PFSK-1 (cell line): ENCODE results near the gene ZNF618.

Experiments used
- POLR2AphosphoS5 ChIP-seq: IDR thresholded peaks from 2 replicates; pipeline ENCODE4 v1.6.1; 2012; ENCODE audit warnings: low read depth, mild to moderate bottlenecking, control low read depth, low read length, moderate library complexity
- TF ChIP-seq, protein P1 (sequence below), 2 experiments: IDR thresholded peaks; 2 replicates each; pipeline versions ENCODE4 v1.6.1 to v1.8.0; 2011 to 2012; ENCODE audit warnings: low read depth in 2 of 2, low read length in 2 of 2, control low read depth in 1 of 2, inconsistent platforms in 1 of 2, mild to moderate bottlenecking in 1 of 2, moderate library complexity in 1 of 2; ENCODE audit not compliant: insufficient read depth in 1 of 2

GRCh38 chr9:113887436-113887835, 11.3 kb downstream of the ZNF618 start:
- no peak for TF ChIP-seq POLR2AphosphoS5
- TF ChIP-seq, protein P1, sequence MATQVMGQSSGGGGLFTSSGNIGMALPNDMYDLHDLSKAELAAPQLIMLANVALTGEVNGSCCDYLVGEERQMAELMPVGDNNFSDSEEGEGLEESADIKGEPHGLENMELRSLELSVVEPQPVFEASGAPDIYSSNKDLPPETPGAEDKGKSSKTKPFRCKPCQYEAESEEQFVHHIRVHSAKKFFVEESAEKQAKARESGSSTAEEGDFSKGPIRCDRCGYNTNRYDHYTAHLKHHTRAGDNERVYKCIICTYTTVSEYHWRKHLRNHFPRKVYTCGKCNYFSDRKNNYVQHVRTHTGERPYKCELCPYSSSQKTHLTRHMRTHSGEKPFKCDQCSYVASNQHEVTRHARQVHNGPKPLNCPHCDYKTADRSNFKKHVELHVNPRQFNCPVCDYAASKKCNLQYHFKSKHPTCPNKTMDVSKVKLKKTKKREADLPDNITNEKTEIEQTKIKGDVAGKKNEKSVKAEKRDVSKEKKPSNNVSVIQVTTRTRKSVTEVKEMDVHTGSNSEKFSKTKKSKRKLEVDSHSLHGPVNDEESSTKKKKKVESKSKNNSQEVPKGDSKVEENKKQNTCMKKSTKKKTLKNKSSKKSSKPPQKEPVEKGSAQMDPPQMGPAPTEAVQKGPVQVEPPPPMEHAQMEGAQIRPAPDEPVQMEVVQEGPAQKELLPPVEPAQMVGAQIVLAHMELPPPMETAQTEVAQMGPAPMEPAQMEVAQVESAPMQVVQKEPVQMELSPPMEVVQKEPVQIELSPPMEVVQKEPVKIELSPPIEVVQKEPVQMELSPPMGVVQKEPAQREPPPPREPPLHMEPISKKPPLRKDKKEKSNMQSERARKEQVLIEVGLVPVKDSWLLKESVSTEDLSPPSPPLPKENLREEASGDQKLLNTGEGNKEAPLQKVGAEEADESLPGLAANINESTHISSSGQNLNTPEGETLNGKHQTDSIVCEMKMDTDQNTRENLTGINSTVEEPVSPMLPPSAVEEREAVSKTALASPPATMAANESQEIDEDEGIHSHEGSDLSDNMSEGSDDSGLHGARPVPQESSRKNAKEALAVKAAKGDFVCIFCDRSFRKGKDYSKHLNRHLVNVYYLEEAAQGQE (IDR thresholded peaks at IDR 0.05; ENCODE audit: insufficient read depth in 1 of 2, low read depth in 2 of 2, low read length in 2 of 2), result no peak
